ENCODE measurements around the gene KDM2B.

Gene KDM2B

DNA sequence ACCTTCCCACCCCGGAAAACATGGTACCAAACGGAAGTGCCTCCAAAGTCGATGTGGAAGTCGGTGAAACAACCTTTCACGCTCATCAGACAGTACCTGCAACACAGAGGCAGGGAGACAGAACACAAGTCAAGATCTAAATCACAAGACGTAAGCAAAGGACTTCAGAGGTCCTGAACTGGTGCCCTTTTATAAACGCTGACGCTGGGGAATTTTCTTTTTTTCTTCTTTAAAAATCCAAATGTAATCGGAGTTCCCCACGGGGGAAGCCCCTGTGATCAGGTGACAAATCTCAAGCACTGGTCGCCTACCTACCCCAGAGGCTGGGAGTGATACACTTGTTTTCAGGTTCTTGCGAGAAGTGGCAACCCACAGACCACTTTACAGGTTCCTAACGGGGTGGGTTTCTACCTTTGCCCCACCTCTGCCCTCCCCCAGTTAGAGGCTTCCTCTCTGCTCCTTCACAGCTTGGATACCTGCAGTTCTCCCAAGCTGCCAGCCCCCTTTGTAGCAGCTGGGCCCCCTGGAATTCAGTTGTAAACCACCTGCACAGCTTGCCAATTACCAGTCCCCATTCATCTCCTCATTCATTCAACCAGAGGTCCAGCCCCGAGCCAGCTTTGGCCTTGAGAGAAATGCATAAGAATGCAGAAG, 46.2 kb downstream of the KDM2B start:
- in situ Hi-C loops (cut with HindIII; ENCODE audit: low sequenced_read_pairs): no loop called here

DNA sequence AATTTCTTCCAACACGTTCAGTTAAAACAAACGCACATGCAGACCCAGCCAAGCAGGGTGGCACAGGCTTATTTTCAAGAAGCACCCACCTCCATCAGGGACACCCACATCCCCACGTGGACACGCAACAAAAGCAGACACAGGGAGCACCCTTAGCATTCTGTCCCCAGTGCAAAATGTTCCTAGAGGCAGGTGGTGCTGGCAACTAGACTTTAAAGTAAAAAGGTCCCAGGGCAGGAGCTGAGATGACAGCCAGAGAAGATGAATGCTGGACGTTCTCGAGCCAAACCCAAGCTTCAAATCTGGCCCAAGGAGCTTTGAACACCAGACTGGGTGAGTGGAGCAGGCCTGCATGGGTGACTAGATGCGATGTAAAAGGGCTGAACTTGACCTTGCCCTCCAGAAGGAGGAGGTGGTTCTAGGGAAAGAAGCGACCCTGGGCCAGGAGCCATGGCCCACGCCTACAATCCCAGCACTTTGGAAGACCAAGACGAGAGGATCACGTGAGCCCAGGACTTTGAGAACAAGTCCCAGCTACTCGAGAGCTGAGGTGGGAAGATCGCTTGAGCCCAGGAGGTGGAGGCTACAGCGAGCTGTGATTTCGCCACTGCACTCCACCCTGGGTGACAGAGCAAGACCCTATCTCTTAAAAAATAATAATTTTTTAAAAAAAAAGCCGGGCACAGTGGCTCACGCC, 47.3 kb downstream of the KDM2B start:
- in situ Hi-C loops (cut with HindIII; ENCODE audit: low sequenced_read_pairs): no loop called here

DNA sequence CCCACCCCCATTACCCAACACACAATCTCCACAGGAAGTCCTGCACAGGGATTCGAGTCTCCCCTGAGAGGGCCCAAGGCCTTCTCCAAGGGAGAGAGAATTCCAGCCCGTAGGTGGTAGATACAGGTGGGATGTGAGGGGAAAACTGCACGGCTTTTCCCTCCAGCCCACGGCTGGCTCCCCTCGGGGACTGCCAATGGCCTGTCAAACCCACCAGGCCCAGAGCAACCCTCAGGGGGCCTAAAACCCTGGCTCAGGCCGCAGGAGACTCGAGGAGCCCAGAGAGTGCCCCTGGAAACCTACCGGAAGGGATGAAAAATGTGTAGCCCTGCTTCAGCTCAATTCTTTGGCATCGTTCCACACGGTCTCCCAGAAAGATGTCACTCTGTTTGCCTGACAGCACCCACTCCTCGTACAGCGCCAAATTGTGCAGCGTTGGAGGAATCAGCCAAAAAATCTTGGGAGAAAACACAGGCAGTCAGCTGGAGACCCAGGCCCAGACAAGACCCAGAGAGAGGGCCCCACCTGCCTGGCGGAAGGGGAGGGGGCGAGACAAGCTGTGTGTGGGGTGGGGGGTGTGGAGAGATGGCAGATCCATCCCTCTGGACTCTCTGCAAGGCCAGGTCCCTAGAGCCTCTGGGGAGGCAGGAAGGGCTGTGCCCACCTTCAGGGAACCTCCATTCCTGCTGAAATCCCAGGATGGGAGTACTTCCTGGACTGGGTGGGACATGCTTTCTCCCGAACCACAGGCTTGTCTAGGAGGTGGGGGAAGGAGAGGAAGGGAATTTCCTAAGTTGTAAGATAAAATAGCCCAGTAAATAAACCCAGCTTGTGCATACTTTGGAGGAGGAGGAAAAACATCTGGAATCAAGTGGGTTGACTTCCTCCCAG, 48.1 kb downstream of the KDM2B start:
- in situ Hi-C loops (cut with HindIII; ENCODE audit: low sequenced_read_pairs): no loop called here

DNA sequence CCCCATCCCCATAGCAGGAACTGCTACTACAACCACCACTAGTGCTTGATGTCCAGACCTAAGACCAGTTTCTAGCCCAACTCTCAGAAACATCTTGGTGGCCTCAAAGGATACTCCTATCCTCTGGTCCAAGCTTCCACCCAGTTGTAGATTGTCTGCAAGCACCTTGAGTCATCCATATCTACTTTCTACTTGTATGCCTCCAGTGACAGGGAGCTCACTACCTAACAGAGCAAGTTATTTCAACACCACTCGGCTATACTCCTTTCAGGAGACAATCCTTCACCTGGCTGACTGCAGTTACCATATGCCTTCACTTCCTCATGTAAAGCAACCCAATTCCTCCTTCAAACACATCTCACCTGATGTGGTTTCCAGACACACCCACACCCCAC, 49.5 kb downstream of the KDM2B start:
- in situ Hi-C loops (cut with HindIII; ENCODE audit: low sequenced_read_pairs): no loop called here

DNA sequence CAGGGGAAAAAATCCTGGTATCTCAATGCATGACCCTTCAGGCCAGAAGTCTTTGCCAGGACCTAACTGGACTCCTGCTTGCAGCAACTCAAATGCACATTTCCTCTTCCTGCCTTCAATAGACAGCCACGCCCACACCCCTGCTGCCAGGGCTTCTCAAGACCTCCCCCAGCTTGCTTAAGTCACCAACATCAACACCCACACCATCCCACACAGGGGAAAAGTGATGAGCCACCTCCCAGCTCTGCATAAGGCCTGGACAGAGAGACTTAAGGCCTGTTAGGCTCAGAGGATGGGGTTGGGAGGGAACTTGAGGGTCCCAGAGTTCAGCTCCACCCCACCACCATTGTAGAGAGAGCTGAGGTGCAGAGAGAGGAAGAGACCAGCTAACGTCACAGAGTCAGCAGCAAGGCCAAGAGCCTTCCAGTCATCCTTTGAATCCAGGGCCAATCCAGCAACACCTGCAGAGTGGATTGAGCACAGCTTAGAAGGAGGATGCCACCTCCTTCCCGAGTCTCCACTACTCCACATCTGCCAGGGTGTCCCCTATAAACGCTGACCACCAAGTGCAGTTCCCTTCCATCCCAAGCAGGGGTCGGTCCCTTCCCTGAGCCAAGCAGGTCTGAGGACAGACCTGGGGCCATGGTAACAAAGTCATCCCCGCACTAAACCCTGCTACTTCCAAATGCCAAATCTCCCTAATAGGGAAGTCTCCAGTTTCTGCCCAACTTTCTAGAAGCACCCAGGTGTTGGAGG, 50.0 kb downstream of the KDM2B start:
- in situ Hi-C loops (cut with HindIII; ENCODE audit: low sequenced_read_pairs): no loop called here

DNA sequence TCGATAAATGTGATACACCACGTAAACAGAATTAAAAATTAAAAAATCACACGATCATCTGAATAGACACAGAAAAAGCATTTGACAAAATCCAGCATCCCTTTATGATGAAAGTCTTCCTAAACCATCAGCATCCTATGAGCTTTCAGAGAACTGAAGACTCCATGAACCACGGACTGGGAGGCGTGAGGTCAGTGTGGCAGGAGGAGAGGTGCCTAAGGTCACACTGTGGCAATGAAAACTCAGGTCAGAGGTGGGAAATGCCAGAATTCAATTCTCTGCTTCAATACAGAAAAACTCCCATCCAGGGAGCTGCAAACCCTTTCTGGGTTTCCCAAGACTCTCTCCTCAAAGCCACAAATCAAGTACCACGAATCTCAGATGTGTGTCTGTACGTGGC, 51.6 kb downstream of the KDM2B start:
- in situ Hi-C loops (cut with HindIII; ENCODE audit: low sequenced_read_pairs): no loop called here

DNA sequence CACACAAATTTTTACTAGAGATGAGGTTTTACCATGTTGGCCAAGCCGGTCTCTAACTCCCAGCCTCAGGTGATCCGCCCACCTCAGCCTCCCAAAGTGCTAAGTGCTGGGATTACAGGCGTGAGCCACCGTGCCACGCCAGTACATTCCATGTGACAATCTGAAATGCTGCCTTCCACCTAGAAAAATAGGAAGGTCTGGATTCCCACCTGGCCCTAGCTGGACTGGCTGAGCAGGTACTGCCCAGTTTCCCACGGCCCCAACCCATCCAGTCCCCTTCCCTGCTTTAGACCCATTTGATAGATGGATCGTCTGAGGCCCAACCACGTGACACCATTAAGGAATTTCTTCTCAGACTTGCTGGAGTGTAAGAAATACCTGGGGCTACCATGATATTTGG, 55.4 kb downstream of the KDM2B start:
- in situ Hi-C loops (cut with HindIII; ENCODE audit: low sequenced_read_pairs): no loop called here

DNA sequence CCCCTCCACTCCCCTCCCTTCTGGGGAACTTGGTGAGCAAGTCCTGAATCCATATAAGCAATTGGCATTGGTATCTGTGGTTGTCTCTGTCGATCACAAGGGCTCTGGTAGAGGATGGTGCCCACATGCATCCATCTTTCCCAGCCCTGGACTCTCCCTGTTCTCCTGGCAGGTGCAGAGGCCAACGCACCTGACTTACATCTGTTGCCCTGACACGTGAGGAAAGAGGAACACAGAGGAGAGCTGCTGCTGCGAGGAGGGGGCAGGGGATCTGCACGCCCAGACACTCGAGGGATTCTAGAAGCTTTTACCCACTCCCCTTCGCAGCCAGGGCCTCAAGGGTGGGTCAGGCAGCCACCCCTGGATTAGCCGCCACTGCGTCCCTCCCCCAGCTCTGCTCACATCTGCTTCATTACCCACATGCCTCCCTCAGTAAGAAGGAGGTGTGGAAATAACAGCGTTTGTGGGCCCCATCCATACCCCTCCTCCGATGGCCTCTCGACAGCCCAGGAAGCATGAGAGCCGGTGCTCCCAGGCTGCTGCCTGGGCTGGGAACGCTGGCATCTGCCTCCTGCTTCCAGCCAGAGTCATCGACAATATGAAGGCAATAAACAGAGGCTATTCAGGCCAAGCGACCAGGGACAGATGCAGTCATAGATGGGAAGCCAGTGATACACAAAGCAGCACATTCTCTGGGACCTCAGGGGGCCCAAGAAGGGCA, 56.5 kb downstream of the KDM2B start:
- in situ Hi-C loops (cut with HindIII; ENCODE audit: low sequenced_read_pairs): no loop called here

DNA sequence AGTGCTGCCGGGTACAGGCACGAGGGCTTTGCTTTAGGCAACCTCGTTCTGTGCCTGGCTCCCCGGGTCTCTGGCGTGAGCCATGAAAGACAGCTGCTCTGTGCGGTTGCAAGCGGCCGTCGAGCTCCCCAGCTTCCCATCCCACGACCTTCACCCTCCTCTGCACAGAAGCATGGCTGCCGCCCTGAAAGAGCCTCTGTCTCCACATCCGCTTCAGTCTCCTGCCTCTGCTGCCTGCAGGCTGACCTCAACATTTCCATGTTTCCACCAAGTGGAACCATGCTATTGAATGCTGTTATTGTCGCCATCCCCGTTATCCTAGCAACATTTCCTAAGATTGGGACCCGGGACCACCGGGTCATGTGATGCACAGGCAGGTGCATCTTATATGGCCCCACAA, 57.1 kb downstream of the KDM2B start:
- in situ Hi-C loops (cut with HindIII; ENCODE audit: low sequenced_read_pairs): no loop called here

DNA sequence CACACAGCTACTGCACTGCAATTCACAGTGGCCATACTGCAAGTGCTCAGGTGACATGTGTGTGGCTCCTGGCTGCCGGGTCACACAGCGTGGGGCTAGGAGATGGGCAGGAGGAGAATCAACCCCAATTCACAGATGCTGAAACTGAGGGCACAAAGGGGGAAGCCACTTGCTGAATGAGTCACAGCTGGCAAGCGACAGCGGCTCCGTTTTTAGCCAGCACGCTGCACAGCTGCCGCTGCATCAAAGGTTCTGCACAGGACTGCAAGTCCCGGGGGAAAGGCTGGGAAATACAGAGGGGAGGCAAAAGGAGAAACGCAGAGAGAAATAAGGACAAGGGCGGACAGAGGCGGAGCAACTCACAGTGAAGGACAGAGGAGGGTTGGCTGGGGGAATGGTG, 57.9 kb downstream of the KDM2B start:
- in situ Hi-C loops (cut with HindIII; ENCODE audit: low sequenced_read_pairs): no loop called here

DNA sequence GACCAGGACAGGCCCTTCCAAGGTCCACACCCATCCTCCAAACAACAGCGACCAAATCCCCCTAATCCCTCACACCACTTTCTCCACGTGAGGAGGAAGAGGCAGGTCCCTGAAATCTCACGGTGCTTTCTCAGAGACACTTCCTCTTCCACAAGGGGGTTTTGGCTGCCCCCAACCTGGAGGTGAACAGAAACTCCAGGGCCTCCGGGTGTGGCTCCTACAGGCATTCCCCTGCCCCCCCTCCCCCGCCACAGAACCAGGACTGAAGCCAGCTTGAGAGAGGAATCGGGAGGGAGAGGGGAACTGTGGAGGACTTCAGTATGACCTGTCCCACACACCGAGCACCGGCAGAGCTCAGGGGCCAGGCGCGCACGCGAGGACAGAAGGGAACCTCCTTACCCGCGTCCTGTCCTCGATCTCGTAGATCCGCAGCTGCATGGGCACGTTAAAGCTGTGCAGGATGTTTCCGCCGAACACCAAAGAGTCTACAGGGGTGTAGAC, 60.2 kb downstream of the KDM2B start:
- in situ Hi-C loops (cut with HindIII; ENCODE audit: low sequenced_read_pairs): no loop called here

DNA sequence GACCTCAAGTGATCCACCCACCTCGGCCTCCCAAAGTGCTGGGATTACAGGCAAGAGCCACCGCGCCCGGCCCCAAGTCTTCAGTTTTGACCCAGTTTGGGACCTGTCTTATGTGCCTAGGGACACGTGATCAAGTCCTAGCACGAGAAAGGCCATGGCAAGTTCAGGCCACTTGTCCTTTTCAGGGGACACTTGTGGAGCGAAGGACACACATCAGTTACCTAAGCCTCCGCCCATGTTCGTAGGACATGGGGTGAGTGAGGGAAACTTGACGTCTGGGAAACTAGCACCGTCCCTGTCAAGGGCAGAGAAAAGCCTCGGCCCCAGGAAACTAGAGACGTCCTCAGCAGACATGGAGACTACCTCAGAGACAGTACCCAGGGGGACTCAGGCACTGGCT, 60.7 kb downstream of the KDM2B start:
- in situ Hi-C loops (cut with HindIII; ENCODE audit: low sequenced_read_pairs): no loop called here

DNA sequence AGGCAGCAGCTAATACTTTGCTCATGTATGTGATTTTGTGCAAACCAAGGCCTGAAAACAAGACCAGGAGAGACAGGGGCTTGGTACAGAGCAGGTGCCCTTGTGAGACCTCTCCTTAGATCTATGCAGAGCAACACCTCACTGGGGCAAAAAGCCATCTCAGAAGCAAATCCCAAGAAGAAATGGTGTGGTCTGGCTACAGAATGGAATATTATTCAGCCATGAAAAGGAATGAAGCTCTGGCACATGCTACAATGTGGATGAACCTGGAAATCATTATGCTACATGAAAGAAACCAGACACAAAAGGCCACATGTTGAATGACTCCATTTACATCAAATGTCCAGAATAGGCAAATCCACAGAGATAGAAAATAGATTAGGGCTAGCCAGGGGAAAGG, 61.6 kb downstream of the KDM2B start:
- in situ Hi-C loops (cut with HindIII; ENCODE audit: low sequenced_read_pairs): no loop called here

DNA sequence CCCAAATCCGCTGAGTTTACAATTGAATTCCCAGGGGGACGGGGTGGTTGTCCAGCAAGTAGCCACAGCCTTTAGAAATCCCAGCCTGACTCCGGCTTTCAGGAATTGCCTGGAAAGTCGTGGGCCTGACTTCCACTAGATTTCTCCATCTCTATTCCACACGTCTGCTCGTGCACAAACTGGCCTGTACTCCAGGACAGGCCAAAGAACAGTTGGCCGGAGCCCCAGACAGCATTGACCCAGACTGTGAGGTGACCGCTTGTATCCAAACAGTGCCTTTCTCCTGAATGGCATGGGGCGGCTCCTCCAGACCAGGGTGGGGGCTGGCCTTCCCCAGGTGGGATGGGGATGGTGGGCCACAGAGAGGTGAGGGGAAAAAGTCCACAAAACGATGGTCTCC, 62.2 kb downstream of the KDM2B start:
- in situ Hi-C loops (cut with HindIII; ENCODE audit: low sequenced_read_pairs): no loop called here

DNA sequence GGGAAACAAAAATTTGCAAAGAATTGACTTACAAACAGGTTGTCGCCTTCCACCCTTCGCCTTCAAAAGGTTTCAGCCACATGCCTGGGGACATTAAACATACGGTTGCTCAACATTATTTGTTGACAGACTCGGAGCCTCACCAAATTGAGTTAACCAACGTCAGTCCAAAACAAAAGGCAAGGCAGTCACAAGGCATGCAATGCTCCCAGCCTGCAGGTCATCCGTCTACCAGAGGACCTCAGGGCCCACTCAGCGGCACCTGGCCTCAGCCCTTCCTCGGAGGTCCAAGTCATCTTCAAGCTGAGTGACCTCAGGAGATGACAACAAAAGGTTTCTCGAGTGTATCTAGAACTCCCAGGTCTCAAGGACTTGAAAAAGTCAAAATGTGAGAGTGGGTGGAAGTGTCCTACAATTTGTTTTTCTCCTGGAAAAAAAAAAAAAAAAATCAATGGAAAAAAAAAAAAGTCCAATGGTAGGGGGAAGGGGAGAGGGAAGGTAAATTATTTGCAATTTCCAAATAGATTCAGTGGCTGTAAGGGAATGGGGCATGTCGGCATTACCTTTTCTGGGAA, 64.3 kb downstream of the KDM2B start:
- in situ Hi-C loops (cut with HindIII; ENCODE audit: low sequenced_read_pairs): no loop called here

DNA sequence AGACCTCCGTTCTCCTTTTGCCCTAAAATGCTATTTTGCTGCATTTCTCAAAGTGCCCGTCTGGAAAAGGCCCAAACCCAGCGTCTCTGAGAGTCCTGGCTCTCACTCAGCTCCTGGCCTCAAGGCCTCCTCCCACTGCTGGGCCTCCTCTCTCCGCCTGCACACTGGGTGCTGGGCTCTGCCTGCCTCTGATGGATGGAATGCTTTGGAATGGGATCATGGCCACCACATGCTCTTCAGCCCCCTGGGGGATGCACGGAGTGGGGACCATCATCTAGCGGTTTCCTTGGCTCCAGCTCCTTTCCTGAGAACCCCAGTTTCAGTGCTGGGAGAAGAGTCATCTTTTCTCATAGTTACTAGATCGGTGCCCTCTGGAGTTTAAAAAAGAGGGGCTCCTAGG, 65.2 kb downstream of the KDM2B start:
- in situ Hi-C loops (cut with HindIII; ENCODE audit: low sequenced_read_pairs): no loop called here

DNA sequence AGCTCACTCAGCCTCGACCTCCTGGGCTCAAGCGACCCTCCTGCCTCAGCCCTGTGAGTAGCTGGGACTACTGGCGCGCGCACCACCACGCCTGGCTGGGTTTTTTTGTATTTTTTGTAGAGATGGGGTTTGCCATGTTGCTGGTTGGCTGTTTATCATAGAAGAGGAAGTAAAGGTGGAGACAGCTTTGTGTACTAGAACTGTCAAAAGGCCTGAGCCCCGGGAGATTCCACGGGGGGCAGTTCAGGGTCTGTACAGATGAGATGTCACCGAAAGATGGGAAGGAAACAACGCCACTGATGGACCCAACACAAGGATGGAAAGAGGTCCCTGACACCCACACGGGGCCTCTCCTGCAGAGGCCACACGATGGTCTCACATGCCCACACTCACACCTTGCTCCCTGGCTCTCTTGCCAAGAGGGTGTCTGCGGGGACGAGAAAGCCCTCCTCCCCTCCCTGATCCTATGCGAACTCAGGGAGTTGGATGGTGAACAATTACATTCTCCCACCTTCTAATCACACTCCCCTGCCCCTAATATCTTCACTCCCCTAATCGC, 66.6 kb downstream of the KDM2B start:
- in situ Hi-C loops (cut with HindIII; ENCODE audit: low sequenced_read_pairs): no loop called here

DNA sequence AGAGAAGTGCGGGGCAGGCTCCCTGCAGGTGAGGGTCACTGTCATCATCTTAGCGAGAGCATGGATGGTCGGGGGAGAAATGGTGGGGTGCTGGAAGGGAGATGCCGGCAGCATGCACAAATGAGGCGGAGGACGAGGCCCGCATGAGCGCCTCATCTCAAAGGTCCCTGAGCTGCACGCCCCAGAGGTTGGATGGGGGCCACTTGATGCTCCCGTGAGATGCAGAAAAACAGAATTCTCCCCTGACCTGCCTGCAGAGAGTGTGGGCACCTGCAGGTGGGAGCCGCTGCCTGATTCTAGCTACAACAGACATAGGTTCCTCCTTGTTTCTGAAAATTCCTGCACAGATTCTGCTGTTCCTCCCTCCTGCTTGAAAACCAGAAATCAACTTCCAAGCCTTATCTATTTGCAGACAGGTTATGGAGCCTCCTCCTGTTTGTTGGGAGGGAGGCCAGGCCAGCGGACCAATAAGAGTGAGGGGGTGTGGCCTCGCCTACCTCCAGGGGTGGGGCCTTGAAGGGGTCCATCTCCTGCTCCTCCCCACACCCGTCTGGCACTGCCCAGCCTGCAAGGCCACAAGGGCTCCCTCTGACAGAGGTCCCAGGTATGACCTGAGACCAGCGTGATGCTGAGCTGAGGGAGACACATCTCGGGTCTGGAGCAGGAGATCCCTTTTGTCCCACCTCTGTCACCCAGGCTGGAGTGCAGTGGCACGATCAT, 67.2 kb downstream of the KDM2B start:
- in situ Hi-C loops (cut with HindIII; ENCODE audit: low sequenced_read_pairs): no loop called here

DNA sequence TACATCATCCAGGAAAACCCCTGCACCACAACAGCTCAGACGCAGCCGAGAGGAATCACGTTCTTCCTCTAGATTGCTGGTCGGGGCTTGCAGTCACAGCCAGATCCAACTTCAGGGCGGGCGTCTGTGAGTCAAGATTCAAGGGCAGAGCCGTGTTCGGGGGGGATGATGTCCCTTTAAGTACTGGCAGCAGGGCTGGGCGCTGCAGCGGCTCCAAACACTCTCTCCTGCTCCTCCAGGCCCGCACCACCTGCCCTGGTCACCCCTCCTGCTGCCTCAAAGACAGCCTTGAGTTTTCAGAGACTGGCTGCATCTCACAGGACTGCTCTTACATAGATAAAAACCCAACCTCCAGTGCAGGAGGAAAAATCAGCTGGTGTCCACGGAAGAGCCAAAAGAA, 68.3 kb downstream of the KDM2B start:
- in situ Hi-C loops (cut with HindIII; ENCODE audit: low sequenced_read_pairs): no loop called here
